ENCODE data around the gene ABCG8.

DNA sequence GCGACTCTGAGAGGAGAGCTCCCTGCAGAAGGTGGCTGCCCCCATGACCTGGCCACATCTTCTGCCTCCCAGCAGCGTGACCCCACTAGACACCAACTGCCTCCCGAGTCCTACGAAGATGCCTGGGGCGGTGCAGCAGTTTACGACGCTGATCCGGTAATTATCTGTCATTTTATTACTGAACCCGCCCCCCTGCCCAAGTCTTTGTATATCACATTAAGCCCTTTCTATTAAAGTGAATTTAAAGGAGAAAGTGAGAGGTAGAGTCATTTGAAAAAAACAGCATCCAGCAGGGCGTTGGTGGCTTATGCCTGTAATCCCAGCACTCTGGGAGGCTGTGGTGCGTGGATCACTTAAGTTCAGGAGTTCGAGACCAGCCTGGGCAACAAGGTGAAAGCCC, 33.4 kb downstream of the ABCG8 start:
- TF ChIP-seq EZH2 (IDR thresholded peaks at IDR 0.05) = no peak
- no peak for TF ChIP-seq POLR2AphosphoS5 (IDR thresholded peaks at IDR 0.05; ENCODE audit: borderline replicate concordance, low read depth, low read length)
